Cerebellar cortex (tissue), 1 donor: ENCODE data around the gene OR13C5.
"Not testable (repeated sequence)": the region's sequence is repeated elsewhere in the genome, so short reads cannot be mapped to it uniquely, and the experiment has no call there.

Experiments
- DNase-seq: peaks from one replicate; pipeline ENCODE4 v3.0.0-alpha.2; 2015; ENCODE audit warnings: low spot score

The OR13C5 gene

DNA sequence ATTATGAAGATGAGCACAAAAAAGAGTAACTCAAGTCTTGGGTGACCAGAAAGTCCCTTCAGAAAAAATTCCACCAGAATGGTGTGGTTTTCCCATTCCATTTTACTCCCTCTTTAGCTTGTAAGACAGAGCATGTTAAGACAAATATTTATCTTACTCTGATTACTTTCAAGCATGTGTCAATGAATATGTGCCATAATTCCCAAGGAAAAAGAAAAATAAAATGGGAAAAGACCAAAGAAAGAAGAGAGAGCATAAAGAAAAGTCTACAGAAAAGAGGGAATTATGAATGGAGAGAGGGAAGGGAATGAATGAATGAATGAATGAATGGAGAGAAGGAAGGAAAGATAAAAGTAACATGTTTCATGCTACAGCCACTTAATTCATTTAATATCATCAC is at the start of gene OR13C5:
TSS of gene OR13C5 (minus strand) at position 101 of the 400 bp plus-strand sequence. CDS start at position 101, 0 bp downstream.
- DNase-seq, result not testable (repeated sequence)

DNA sequence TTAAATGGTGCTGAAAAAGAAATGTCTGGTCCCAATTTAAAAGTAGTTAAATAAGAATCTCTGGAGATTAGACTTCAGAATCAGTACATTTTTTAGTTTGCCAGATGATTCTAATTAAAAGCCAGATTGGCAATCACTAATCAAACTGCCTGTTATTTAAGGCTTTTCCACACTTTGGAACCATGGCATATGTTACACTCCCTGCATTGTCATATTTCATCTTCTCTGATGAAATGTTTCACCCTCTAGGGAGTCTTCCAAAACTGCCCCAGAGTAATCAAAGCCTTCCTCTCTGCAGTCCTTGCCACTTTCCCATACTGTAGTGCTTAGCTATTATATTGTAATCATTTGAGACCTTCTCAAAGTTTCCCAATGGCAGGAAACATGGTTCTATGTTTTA is 36.2 kb upstream of the OR13C5 start:
- no peak for DNase-seq

DNA sequence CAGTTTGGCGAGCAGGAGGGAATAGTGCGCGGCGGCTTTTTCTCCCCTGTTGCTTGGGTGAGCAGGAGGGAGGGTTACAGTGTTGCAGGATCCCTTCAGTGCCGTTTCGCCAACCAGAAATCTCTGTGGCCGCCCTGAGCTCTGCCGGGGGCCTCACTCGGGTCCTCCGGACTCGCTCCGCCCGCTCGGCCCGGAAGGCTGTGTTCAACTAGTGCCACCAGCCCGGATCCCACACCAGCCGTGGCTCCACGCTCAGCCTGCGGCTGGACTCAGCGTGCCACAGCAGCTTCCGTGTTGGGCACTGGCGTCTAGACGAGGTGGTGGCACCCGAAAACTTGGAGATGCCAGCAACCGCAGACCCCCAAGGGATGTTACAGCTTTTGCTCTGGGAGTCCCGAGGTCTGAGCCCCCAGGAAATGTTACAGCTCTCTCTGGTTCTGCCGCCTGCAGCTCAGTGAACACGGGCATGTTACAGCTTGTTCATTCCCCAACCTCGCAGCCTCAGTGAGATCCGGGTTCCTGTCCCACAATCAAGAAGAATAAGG is 34.8 kb upstream of the OR13C5 start:
- no peak for DNase-seq

GRCh38 chr9:104625964-104626363 is 26.8 kb upstream of the OR13C5 start:
- not testable (repeated sequence) for DNase-seq

DNA sequence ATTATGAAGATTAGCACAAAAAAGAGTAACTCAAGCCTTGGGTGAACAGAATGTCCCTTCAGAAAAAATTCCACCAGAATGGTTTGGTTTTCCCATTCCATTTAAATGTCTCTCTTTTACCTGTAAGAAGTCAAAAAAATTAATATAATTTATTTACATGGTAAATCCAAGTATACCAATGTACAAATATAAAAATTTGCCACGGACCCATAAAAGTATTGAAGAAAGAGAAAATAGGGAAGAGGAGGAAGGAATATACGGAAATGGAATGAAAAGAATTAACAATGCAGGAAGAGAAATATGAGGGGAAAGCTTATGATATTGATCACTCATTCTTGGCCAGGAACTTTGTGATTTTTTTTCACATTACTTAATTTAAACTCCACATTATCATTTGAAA is 18.9 kb upstream of the OR13C5 start, which contains the start of gene OR13C9:
TSS of gene OR13C9 (minus strand) at position 101 of the 400 bp plus-strand sequence. CDS start at position 101, 0 bp downstream.
- no peak for DNase-seq

- DNase-seq, result no peak
Measured at GRCh38 chr9:104617418-104617817, 18.2 kb upstream of the OR13C5 start.

DNA sequence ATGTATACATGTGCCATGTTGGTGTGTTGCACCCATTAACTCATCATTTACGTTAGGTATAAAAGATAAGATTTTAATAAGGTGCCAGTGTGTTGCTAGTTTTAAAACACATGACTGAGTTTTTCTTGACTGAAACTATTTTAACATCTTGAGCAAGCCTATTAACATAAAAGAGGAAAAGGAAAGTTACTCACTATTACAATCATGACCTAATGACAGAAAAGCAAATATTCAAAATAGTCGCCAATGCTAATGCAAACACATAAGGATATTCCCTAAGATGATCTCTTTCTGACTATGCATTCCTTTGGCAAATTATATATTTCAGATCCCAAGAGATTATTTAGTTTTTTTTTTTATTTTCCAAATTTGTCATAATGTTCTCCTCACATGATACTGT is 12.0 kb upstream of the OR13C5 start:
- no peak for DNase-seq

DNA sequence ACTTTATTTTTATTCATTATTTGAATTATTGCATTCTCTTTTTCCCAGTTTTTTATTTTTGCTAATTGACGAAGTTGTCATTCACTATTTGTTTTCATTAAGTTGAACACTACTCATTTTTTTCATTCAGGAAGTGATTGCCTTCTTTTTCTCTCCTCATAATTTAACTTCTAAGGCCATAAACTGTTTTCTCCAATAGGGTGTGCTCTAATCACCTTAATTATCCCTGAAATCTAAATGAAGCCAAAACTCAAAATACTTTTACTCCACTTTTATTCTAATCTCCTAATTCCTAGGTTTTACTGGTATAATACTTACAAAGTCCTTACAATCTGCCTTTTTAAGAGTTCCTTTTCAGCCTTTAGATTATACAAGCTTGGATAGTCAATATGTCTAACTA is 9.1 kb upstream of the OR13C5 start:
- no peak for DNase-seq

GRCh38 chr9:104606152-104606551 is 6.9 kb upstream of the OR13C5 start:
- no peak for DNase-seq

GRCh38 chr9:104605527-104605926 is 6.3 kb upstream of the OR13C5 start, which contains the start of gene OR13C2:
TSS of gene OR13C2 (minus strand) at chr9:104605627. CDS start at chr9:104605627, 0 bp downstream.
- DNase-seq, result not testable (repeated sequence)

GRCh38 chr9:104604801-104605200 is 5.6 kb upstream of the OR13C5 start:
- DNase-seq, result no peak

DNA sequence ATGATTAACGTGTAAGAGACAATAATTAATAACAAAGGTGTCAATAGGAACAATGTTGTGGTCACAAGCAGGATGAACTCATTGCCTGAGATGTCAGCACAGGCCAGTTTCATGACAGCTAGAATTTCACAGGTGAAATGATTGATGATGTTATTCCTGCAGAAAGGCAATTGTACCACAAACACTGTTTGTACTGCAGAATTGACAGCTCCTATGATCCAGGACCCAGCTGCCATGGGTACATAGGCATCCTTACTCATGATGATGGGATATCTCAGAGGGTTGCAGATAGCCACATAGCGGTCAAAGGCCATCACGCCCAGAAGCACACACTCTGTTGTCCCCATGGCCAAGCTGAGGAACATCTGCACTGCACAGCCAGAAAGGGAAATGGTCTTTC is 464 bp downstream of the OR13C5 start:
- DNase-seq, result not testable (repeated sequence)

DNA sequence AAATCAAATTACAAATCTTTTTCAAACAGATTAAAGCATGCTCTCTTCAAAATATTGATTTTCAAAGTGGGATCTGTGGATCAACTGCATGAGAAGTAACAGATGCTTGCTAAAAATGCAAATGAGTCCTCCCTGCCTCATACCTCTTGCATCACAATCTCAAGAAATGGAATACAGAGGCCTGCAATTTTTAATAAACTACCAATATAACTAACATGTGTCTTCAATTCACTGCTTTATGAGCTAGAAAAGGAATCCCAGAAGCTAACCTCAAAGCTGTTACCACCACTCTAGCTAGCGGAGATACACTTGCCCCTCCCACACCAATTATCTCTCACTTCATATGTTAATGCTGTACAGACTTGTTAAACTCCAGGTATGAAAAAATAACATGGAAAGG is 9.6 kb downstream of the OR13C5 start:
- no peak for DNase-seq

DNA sequence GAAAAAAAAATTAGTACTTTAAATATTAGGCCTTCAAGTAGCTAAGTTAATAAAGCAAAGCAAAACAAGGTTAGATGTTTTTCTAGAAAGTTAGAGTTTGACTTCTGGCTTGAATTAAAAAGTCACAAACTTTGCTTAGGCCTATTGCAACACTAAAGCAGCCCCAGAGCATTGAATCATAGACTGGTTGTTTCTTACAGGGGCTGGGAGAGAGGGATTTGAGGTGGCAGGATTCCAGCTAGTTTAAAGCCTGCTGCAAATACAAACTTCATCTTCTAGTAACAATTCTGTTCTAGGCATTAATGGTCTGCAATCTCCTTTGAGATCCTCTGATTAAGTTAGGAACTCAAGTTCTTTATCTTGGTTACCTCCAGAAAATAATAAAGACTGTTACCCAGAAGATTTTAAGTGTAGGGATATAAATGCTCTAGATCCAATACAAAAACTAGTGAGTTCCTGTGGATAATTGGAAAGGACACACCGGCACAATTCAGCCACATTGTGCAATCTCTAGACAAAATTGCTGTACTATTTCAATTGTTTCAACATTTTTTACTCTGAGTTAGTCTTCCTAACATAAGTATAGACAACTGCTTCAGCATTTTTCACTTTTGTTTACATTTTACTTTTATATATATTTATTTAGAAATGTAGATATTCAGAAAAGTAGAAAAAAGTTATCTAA is 12.6 kb downstream of the OR13C5 start:
- no peak for DNase-seq

- DNase-seq, result no peak
Measured at GRCh38 chr9:104580562-104580961, 18.7 kb downstream of the OR13C5 start.

GRCh38 chr9:104577263-104577662 is 21.9 kb downstream of the OR13C5 start:
- DNase-seq, result no peak

GRCh38 chr9:104575456-104575855 is 23.8 kb downstream of the OR13C5 start:
- no peak for DNase-seq

DNA sequence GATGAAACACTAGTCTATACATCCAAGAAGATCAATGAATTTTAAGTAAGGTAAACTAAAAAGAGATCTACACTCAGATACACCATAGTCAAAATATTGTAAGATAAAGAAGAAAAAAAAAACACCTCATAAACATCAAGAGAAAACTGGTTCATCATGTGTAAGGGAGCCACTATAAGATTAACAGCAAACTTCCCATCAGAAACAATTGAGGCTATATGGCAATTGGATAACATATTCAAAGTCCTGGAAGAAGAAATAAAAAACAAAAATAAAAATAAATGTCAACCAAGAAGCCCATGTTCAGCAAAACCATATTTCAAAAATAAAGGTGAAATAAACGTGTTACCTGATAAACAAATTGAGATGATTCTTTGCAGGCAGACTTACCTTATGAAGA is 26.6 kb downstream of the OR13C5 start:
- DNase-seq, result no peak

DNA sequence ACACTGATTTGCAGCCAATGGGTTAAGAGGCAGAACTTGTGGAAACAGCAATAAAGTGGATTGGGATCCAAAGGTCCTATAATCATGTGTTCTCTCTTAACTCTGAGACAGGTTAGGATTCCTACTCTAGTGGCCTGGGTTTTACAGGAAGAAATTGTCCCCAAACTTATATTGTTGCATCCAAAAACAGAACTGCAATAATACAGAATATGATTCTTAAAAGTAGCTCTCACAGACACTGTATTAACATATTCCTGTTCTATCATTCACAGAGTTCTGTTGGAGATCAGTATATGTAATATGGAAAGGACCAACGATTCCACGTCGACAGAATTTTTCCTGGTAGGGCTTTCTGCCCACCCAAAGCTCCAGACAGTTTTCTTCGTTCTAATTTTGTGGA is 30.3 kb downstream of the OR13C5 start, which contains the start of gene OR13C8:
TSS of gene OR13C8 (plus strand) at position 301 of the 400 bp plus-strand sequence. CDS start at position 301, 0 bp downstream.
- no peak for DNase-seq

DNA sequence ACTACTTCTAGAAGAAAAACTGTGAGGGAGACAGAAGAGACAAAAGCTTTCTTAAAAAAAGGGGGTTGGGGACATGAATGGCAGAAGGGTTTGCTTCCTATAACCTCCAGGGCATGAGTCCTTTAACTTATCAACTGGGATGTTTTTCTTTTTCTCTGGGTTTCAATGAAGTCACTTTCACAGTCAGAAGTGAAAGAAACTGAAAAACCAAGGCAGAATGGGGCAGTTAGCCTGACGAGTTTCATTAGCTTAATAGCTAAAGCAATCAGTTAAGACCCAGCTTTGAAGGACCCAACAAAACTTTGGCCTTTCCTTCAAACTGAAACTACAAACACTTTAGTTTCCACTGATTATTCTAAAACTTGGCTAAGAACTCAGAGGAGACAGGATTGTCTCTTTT is 34.9 kb downstream of the OR13C5 start:
- DNase-seq, result no peak

- DNase-seq, result no peak
Measured at GRCh38 chr9:104556830-104557634, 42.2 kb downstream of the OR13C5 start.

- no peak for DNase-seq
Measured at GRCh38 chr9:104555521-104555920, 43.7 kb downstream of the OR13C5 start.

GRCh38 chr9:104553261-104553660 is 46.0 kb downstream of the OR13C5 start:
- no peak for DNase-seq
